A204.1 (cell line): ENCODE data around the gene AGAP1.
"Not testable (repeated sequence)": the region's sequence is repeated elsewhere in the genome, so short reads cannot be mapped to it uniquely, and the experiment has no call there.

Source experiments
- FAIRE-seq: peaks from 2 replicates; lab custom pipeline; 2012; peaks lifted over from hg19 to GRCh38; lab: Jason Lieb, UNC

AGAP1 gene

GRCh38 chr2:235923859-235924674, 430.2 kb downstream of the AGAP1 start:
- FAIRE-seq = no peak

DNA sequence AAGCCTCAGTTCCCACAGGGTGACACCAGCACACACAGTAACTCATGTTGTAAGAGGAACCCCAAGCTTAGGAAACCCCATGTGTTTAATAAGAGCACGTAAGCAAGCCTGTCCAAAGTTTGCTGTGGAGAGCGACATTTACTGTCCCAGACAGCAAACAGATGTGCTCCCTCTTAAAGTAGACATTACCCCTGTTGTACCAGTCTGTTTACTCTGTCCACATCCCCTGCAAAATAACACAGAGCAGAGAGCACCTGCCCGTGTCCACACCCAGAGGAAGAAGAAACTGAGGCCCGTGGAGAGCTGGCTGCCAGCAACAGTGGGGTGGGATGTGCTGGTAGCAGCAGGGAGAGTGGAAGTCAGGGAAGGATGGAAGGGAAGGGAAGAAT, 430.8 kb downstream of the AGAP1 start:
- FAIRE-seq = no peak

GRCh38 chr2:235925250-235925919, 431.5 kb downstream of the AGAP1 start:
- no peak for FAIRE-seq

- FAIRE-seq = no peak
These were observed 432.4 kb downstream of the AGAP1 start for GRCh38 chr2:235926229-235926628.

- no peak for FAIRE-seq
These were observed 435.0 kb downstream of the AGAP1 start for GRCh38 chr2:235928751-235929370.

DNA sequence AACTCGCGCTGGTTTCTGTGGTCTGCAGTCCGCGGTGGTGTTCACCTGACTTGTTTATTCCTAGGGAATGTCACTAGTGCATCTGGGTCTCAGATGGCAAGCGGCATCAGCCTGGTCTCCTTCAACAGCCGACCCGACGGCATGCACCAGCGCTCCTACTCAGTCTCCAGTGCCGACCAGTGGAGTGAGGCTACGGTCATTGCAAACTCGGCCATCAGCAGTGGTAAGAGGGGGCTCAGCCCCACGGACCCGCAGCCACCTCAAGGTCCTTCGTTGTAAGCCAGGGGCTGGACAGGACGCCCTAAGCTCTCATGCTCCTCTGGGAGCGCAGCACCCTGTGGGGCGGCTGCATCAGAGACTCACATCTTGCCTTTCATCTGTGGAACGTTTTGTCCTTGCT, 436.9 kb downstream of the AGAP1 start:
- FAIRE-seq = no peak

DNA sequence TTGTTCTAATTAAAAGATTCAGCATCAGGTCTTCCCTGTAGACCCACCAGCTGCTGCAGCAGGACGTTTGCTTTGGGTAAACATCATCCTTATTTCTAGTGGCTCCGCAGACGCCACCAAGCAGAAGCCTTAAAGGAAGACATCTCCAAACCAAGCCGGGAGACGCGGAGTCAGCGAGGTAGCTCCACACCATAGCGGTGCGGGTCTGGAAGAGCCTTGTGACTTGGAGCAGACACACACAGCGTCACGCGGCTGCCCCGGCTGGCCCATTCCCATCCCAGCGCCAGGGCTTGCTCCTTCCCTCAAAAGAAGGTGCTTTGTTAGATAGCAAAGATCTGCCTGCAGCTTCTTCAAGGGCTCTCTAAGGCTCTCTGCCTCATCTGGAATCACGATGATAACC, 437.8 kb downstream of the AGAP1 start:
- no peak for FAIRE-seq

DNA sequence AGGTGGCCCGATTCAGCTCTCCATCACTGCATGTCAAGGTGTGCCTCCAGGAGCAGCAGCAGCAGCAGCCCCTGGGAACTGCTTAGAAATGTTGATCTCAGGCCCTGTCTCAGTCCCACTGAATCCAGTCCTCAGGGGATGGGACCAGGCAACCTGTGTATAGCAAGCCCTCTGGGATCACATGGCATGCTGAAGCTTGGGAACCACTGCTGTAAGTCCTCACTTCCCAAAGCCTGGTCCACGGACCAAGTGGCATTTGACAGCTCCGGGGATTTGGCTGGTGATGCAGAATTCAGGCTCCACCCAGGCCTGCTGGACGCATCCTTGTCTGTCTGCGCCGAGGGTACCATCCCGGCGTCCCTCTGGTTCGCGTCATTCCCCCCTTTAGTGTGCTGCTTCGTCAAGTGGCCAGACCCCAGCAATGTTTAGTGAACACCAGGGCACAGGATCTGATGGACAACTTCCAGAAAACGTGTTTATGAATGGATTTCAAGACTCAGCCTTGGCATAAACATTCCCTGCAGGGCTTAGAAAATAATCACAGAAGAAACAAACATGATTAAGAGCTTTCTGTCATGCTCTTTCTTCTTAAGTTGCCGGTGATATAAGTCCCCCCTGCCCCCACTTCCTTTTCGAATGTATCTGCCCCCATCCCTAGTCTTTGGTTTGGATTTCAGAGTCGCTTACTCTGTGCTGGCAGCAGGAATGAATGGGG, 440.4 kb downstream of the AGAP1 start:
- no peak for FAIRE-seq

GRCh38 chr2:235934774-235935484, 441.1 kb downstream of the AGAP1 start:
- no peak for FAIRE-seq

DNA sequence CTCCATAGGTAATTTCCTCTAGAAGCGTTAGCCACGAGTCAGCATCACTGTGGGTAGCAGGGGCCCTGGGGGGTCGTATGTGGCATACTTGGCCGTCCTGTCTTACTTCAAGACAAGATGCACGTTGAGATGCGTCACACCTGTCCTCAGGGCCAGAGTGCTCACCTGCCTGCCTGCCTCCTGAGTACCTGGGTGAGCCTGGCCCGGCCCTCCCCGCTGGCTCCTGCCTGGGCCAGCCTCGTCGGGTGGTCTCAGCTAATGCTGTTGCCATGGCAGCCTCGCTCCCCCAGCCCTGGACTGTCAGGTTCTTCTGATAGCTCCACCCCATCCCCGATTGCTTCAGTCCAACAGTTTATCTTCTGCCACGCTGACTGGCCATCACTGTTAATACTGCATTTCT, 441.9 kb downstream of the AGAP1 start:
- no peak for FAIRE-seq

DNA sequence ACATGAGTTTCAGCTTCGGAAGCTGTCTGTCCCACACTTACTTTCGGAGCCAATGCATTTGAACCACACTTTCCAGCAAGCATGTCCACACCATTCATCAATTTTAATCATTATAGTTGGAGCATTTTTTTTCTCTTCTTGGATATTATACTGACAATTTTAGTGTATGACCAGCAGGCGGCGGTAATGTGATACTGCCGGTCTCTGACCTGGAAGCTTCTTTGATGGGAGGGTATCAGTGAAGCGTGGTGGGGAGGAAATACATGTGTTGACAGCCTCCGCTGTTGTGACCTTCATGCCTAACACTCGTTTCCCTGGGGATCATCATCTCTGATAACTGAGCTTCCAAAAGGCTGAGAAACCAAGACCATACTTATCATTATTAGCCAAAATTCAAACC, 442.6 kb downstream of the AGAP1 start:
- no peak for FAIRE-seq

DNA sequence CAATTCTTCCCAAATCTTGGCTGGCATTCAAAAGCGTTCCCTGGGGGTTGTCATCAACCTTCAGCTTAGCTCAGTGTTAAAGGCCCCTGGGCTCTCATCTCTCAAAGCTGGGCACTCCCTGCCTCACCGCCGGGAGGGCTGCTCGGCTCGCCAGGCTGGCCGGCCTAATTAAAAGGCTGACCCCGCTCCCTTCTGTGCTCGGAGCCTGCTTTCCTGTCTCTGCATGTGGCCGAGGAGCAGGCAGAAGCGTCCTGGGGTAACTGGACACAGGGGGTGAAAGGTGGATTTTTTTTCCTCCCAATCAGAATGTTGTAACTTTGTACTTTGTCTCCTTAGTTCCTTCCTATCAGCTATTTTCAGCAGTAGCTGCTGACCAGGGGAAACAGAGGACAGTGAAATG, 443.2 kb downstream of the AGAP1 start:
- no peak for FAIRE-seq

DNA sequence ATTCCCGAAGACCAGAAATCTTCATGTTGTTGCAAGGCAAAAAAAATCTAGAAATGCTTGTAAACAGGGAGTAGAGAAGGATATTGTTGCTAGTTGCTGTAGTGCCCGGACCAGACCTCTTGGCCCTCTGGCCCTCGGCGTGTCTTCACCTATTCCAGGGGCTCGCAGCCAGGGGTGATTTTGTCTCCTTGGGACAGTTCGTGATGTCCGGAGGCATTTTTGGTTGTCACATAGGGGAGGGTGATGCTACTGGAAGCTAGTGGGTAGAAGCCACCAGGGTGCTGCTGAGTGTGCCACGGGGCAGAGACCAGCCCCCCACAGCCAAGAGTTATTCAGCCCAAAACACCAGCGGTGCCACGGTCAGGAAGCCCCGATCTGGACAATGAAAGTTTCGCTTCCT, 443.7 kb downstream of the AGAP1 start:
- FAIRE-seq = no peak

DNA sequence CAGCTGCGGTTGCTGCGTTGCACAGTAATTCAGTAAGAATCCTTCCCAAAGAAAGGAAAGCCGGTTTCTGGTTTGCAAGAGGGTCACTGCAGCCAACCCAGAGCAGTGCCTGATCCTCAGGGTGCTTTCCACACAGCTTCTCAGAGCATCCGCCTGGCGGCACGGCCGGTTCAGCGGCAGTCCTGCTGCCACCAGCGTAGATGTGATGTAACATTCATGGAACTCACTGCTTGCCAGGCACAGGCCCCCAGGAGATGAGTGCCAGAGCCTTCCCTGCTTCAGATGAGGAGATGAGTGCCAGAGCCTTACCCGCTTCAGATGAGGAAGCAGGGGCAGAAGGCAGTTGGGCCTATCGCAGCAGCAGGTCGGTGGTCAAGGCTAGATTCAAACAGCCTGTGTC, 444.1 kb downstream of the AGAP1 start:
- no peak for FAIRE-seq

- FAIRE-seq = no peak
These were observed 444.8 kb downstream of the AGAP1 start for GRCh38 chr2:235938611-235939010.

- FAIRE-seq = no peak
These were observed 445.6 kb downstream of the AGAP1 start for GRCh38 chr2:235939471-235939870.

DNA sequence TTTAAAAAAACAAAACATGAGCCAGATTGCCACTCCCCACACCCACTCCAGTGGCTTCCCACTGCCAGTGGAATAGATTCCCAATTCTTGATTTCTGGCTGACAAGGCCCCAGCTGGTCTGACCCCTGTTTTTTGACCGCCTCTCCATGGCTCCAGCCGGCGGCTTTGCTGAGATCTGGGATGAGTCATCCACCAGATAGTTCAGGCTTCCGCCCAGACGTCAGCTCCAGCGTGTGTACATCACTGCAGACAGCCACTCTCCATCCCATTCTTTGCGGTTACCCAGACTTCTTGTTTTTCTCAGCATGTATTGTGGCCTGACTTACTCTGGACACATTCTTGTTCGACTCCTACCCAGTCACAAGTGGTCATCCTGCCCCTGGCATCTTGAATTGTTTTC, 446.5 kb downstream of the AGAP1 start:
- FAIRE-seq = no peak

DNA sequence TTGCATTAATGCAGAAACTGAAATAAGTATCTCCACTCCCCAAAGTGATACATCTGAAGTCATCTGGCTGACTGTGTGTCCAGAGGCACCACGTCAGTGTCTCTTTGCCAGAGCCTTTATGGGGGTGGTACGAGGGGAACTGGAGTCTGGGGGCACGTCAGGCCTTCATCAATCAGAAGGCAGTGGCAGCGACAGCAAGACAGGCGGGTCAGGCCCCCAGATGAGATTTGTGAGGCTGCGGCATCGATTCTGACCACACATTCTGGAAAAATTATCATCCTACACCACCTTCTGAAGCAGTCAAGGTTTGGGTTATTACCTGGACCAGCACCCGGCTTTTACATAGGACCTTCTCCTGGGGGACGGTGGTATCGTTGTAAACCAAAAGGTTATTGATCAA, 450.7 kb downstream of the AGAP1 start:
- no peak for FAIRE-seq

- no peak for FAIRE-seq
These were observed 451.8 kb downstream of the AGAP1 start for GRCh38 chr2:235945608-235946140.

- FAIRE-seq = no peak
These were observed 452.7 kb downstream of the AGAP1 start for GRCh38 chr2:235946590-235946989.

GRCh38 chr2:235947055-235947454, 453.2 kb downstream of the AGAP1 start:
- FAIRE-seq = not testable (repeated sequence)
